T1000 (cell line): Measurements from ENCODE around the gene SYT4.

Experiments used
- DNase-seq: peaks from one replicate; lab custom pipeline; 2025; ENCODE audit warnings: mixed read lengths; lab: John Stamatoyannopoulos, UW

SYT4 gene

GRCh38 chr18:43220691-43221090 is 56.6 kb downstream of the SYT4 start:
- DNase-seq: no peak
